ENCODE data around the gene SAMD1.

GRCh38 chr19:14135355-14135754 lies 44.8 kb upstream of the SAMD1 start:
- TF ChIP-seq, protein P1, sequence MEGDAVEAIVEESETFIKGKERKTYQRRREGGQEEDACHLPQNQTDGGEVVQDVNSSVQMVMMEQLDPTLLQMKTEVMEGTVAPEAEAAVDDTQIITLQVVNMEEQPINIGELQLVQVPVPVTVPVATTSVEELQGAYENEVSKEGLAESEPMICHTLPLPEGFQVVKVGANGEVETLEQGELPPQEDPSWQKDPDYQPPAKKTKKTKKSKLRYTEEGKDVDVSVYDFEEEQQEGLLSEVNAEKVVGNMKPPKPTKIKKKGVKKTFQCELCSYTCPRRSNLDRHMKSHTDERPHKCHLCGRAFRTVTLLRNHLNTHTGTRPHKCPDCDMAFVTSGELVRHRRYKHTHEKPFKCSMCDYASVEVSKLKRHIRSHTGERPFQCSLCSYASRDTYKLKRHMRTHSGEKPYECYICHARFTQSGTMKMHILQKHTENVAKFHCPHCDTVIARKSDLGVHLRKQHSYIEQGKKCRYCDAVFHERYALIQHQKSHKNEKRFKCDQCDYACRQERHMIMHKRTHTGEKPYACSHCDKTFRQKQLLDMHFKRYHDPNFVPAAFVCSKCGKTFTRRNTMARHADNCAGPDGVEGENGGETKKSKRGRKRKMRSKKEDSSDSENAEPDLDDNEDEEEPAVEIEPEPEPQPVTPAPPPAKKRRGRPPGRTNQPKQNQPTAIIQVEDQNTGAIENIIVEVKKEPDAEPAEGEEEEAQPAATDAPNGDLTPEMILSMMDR (IDR thresholded peaks at IDR 0.05) = no peak
- no peak for TF ChIP-seq ZFX (IDR thresholded peaks at IDR 0.05; ENCODE audit: borderline replicate concordance)
